Measurements from ENCODE around the gene BRWD1.

DNA sequence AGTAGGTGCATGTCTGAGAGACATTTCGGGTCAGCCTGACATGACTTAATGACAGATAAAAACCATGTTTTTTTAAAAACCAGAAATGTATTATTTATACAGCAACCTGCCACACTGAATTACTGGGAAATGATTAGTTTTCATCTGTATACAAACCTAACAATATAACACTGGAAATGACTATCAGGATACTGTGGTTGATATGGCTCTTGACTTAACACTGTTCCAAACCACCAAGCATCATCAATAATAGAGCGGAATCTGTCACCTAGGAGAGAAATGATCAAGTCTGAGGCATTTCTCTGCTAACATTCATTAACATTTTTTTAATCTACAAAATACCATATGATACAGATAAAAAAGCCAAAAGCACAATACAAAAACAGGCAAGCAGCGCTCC lies 88.5 kb downstream of the BRWD1 start:
- TF ChIP-seq EZH2 (IDR thresholded peaks at IDR 0.05; ENCODE audit: borderline replicate concordance, insufficient read depth, low read length, poor library complexity, severe bottlenecking) = no peak
- TF ChIP-seq CTCF (IDR thresholded peaks at IDR 0.05; ENCODE audit: poor library complexity, severe bottlenecking) = no peak
- TF ChIP-seq TAF1 (IDR thresholded peaks at IDR 0.05; ENCODE audit: low read depth) = no peak
- TF ChIP-seq SMC3 (conservative IDR thresholded peaks at IDR 0.05; ENCODE audit: poor library complexity) = no peak

Data from neural cell (in vitro differentiated cells).